NT2/D1 (cell line): Measurements from ENCODE around the gene MTFR2.
A peak's percentile ranks its signal among the peaks of the same experiment; 100 is the strongest.

ENCODE experiments used
- DNase-seq: peaks from one replicate; pipeline ENCODE4 v3.0.0-alpha.2; 2011; ENCODE audit warnings: low read depth, low spot score
- H3K27me3 ChIP-seq: 2 replicates; pipeline ENCODE4 v1.6.0; 2011; ENCODE audit warnings: mild to moderate bottlenecking; ENCODE audit not compliant: insufficient read length, insufficient read depth
- H3K36me3 ChIP-seq: 2 replicates; pipeline ENCODE4 v1.6.1; 2011; ENCODE audit warnings: mild to moderate bottlenecking, low read length, mixed read lengths; ENCODE audit not compliant: insufficient read depth, insufficient read length
- H3K4me1 ChIP-seq: 2 replicates; pipeline ENCODE4 v1.5.1; 2011; ENCODE audit not compliant: insufficient read depth, insufficient read length
- H3K4me3 ChIP-seq: 2 replicates; pipeline ENCODE4 v1.5.1; 2011; ENCODE audit warnings: low read depth; ENCODE audit not compliant: insufficient read length
- H3K9ac ChIP-seq: 2 replicates; pipeline ENCODE4 v1.6.0; 2011; ENCODE audit warnings: low read depth; ENCODE audit not compliant: insufficient read length
- H3K9me3 ChIP-seq: 2 replicates; pipeline ENCODE4 v1.5.1; 2011; ENCODE audit warnings: mild to moderate bottlenecking, low read length; ENCODE audit not compliant: insufficient read depth
- SUZ12 ChIP-seq: IDR thresholded peaks from 2 replicates; pipeline ENCODE4 v1.6.1; 2011; ENCODE audit not compliant: insufficient read length, insufficient read depth; ENCODE audit errors: extremely low read depth
- YY1 ChIP-seq: IDR thresholded peaks from 2 replicates; pipeline ENCODE4 v1.6.1; 2011; ENCODE audit not compliant: insufficient read length, insufficient read depth
- ZNF274 ChIP-seq: IDR thresholded peaks from 2 replicates; pipeline ENCODE4 v1.6.1; 2011; ENCODE audit warnings: mild to moderate bottlenecking, low read depth, low read length

MTFR2 gene

GRCh38 chr6:136216503-136217401 is 33.4 kb downstream of the MTFR2 start:
- H3K4me3 ChIP-seq = no peak overlapping the region
- no peaks in the 10 kb centered on the region for H3K4me1 ChIP-seq
- TF ChIP-seq YY1 = no peak
- TF ChIP-seq SUZ12 = no peak
- no peaks in the 10 kb centered on the region for H3K9me3 ChIP-seq
- H3K36me3 ChIP-seq = no peaks in the 10 kb centered on the region
- no peak for DNase-seq
- H3K9ac ChIP-seq = no peak overlapping the region
- no peaks in the 10 kb centered on the region for H3K27me3 ChIP-seq

DNA sequence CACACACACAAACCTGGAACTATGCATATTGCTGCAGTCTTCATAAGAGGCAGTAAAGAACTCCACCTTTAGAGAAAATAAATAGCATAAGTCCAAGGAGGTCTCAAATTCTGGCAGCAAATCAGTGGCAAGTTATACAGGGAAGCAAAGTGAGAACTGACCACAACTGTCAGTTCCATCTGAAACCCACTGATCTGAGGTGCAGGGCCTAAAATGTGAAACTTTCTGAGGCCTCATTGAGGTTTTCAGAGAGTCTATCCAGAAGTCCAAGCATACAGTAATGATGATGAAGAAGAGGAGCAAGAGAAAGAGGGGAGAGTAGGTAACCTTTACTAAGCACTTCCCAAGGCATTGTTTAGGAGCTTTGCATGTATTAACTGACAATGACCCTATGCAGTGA is 36.3 kb downstream of the MTFR2 start:
- no peaks in the 10 kb centered on the region for H3K9me3 ChIP-seq
- no peak for DNase-seq
- H3K4me3 ChIP-seq = no peak overlapping the region
- no peak overlapping the region for H3K9ac ChIP-seq
- TF ChIP-seq ZNF274 = no peak
- TF ChIP-seq SUZ12 = no peak
- no peak for TF ChIP-seq YY1
- no peaks in the 10 kb centered on the region for H3K4me1 ChIP-seq
- no peaks in the 10 kb centered on the region for H3K27me3 ChIP-seq
- H3K36me3 ChIP-seq = no peaks in the 10 kb centered on the region

DNA sequence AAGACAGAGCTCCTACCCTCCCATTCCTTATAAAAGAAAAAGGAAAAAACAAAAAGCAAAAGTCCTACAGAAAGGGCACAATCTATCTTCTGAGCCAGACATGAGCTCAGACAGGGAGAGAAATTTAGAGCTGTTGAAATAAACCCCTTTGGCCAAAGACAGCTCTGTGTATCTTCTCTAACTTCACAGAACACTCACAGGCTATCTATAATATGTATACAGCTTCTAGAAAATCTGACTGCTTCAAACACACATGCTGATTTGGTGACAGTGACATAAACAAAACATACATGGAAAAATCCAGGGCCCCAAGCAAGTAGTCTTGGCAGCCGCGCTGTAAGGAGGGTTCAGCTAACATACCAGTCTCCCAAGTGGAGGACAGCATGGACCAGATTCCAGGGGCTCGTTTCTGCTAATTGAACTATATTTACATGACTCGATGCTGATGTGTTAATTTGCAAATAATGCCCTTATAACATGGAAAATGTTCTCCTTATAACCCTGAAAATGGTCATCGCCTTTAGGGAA is 37.0 kb downstream of the MTFR2 start:
- no peaks in the 10 kb centered on the region for H3K36me3 ChIP-seq
- TF ChIP-seq SUZ12 (no peak), ZNF274 (no peak), YY1 (no peak)
- H3K27me3 ChIP-seq = no peaks in the 10 kb centered on the region
- DNase-seq = no peak
- no peak overlapping the region for H3K9ac ChIP-seq
- H3K4me1 ChIP-seq = no peaks in the 10 kb centered on the region
- H3K9me3 ChIP-seq = no peaks in the 10 kb centered on the region
- no peak overlapping the region for H3K4me3 ChIP-seq

DNA sequence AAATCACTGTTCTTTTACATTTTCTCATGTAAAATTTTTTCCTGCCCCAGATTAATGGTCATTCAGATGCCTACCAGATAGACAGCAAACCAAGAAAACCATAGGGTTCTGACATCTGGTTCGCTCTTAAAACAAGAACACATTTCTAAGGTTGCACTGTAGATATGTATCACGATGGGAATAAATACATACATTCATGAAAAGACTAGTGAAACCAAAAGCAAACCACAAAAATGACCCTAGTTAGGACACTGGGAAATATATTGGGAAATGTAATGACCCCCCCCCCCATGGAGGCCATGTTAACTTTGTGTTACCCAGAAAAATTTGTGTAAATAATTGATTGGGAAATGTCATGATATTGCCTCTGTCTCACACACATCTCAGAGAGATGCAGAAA is 37.5 kb downstream of the MTFR2 start:
- DNase-seq = no peak
- H3K4me3 ChIP-seq = no peak overlapping the region
- H3K9ac ChIP-seq = no peak overlapping the region
- no peaks in the 10 kb centered on the region for H3K4me1 ChIP-seq
- no peaks in the 10 kb centered on the region; the same call in 1 of the 2 replicates for H3K9me3 ChIP-seq
- no peaks in the 10 kb centered on the region for H3K27me3 ChIP-seq
- TF ChIP-seq ZNF274 (no peak), YY1 (no peak), SUZ12 (no peak)
- H3K36me3 ChIP-seq = no peaks in the 10 kb centered on the region

- Histone ChIP-seq H3K27me3 (no peaks in the 10 kb centered on the region), H3K9me3 (no peaks in the 10 kb centered on the region; the same call in 1 of the 2 replicates), H3K36me3 (no peaks in the 10 kb centered on the region), H3K4me1 (no peaks in the 10 kb centered on the region), H3K4me3 (no peak overlapping the region), H3K9ac (no peak overlapping the region)
- TF ChIP-seq ZNF274 (no peak), SUZ12 (no peak), YY1 (no peak)
- no peak for DNase-seq
Measured at GRCh38 chr6:136210398-136211165, 39.5 kb downstream of the MTFR2 start.

DNA sequence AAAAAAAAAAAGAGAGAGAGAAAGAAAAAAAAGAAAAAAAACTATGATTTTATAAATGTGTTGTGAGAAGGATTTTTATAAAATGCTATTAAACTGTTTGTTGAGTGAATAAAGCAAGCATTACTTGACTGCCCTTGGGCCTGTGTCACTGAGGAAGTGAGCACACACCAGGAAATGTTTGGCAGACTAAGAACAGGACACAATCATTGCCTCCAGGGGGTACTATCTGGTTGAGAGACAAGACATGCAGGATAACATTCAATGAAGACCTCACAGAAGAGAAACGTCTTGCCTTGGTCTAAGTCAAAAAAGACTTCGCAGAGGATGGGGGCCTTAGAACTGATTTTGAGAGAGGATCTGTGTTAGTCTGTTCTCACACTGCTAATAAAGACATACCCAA is 40.6 kb downstream of the MTFR2 start:
- no peak for TF ChIP-seq YY1
- TF ChIP-seq ZNF274 = no peak
- TF ChIP-seq SUZ12 = no peak
- H3K9me3 ChIP-seq = no peaks in the 10 kb centered on the region; the same call in 1 of the 2 replicates
- H3K36me3 ChIP-seq = no peaks in the 10 kb centered on the region

GRCh38 chr6:136208783-136209182 is 41.3 kb downstream of the MTFR2 start:
- no peaks in the 10 kb centered on the region for H3K4me1 ChIP-seq
- H3K9me3 ChIP-seq = no peaks in the 10 kb centered on the region; the same call in 1 of the 2 replicates
- H3K9ac ChIP-seq = no peak overlapping the region
- H3K27me3 ChIP-seq = no peaks in the 10 kb centered on the region
- DNase-seq = peak; percentile 2
- H3K36me3 ChIP-seq = no peaks in the 10 kb centered on the region
- no peak overlapping the region for H3K4me3 ChIP-seq
- TF ChIP-seq ZNF274 (no peak), SUZ12 (no peak), YY1 (no peak)

More for the DNA sequence above, 40.6 kb downstream of the MTFR2 start:
- Histone ChIP-seq H3K27me3 (no peaks in the 10 kb centered on the region), H3K4me1 (no peaks in the 10 kb centered on the region), H3K9ac (no peak overlapping the region), H3K4me3 (no peak overlapping the region)
- no peak for DNase-seq
